ENCODE measurements around the gene PHF21A.

GRCh38 chr11:46051102-46051501 is 70.2 kb downstream of the PHF21A start:
- no peak for TF ChIP-seq BHLHE40 (IDR thresholded peaks at IDR 0.05; ENCODE audit: borderline replicate concordance)
- no peak for TF ChIP-seq HDGF (IDR thresholded peaks at IDR 0.05; ENCODE audit: borderline replicate concordance)
- TF ChIP-seq FOXA1 (IDR thresholded peaks at IDR 0.05): no peak
- no peak for TF ChIP-seq ELF4 (IDR thresholded peaks at IDR 0.05)
- no peak for TF ChIP-seq ARNT (IDR thresholded peaks at IDR 0.05)
- TF ChIP-seq SP1 (IDR thresholded peaks at IDR 0.05): no peak
- TF ChIP-seq L3MBTL2 (conservative IDR thresholded peaks at IDR 0.05): no peak
- no peak for TF ChIP-seq TARDBP (IDR thresholded peaks at IDR 0.05)
